HG03442 (cell line): ENCODE data around the gene NPFFR1.

Source experiments
- ATAC-seq: cut with Tn5 transposase; IDR thresholded peaks from one replicate; pipeline ENCODE4 v1.9.1; 2021; ENCODE audit warnings: mild to moderate bottlenecking, moderate library complexity; ENCODE audit not compliant: unreplicated experiment

The NPFFR1 gene

DNA sequence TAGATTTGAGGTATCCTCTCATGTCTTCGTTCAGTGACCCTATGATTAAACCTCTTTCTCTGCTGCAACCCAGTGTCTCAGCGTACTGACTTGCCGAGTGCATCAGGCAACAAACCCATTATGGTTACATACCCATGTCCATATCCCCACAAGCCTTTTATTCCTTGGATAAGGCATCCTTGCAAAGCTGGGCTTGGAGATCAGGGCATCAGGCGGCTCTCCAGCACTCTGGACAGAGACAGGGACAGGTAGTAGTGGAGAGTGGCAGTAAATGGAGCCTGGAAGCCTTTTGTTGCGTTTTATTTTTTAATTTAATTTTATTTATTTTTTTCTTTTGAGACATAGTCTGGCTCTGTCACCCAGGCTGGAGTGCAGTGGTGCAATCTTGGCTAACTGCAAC, 32.0 kb upstream of the NPFFR1 start:
- ATAC-seq = no peak

DNA sequence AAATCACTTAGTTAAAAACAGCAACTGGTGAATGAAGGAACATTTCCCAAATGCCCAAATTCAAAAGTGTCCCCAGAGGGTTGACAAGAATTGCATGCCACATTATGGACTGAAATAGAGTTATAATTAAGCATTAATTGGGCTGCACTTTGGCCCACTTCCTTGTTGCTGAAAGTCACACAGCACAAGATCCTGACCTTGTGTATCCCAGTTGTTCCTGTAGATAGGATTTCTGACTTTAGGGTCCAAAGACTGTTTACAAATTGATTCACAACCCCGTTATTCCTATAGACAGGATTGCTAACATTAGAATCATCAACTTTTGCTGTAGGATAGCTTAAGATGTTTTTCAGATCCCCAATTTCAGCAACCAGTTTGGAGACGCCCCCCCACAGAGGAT, 31.5 kb upstream of the NPFFR1 start:
- no peak for ATAC-seq

DNA sequence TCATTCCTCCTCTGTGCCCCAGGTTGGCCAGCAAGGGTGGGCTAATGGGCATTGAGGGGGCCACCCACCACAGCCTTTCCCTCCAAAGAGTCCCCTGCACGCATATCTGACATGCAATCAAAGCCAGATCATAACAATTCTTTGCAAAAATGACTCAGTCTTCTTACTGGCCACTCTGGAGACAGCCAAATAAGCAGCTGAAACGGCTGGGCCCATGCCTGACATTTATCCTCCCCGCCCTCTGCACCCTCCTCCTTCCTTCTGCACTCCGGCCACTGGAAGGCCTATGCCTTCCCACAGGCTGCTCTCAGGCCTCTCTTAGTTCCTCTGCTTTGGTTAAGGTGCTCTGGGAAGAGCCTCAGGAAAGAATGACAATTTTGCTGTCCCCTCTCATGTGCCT, 29.2 kb upstream of the NPFFR1 start:
- ATAC-seq = no peak

DNA sequence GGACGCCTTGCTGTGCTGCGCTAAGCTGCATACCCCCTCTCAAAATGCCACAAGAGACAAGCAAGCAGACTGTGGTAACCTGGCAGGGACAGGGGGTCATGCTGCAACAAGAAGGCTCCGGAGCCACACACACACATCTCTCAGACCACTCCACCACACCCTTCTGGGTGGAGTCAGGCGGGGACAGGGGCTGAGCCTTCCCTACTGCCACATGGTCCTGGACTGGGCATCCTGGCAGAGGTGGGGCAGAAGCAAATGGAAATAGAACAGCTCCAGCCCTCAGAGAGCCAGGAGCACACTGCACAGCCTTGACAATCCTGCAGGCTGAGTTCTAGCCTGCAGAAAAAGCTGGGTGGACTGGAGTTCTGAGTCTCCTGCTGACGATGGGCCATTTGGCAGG, 28.4 kb upstream of the NPFFR1 start:
- no peak for ATAC-seq

DNA sequence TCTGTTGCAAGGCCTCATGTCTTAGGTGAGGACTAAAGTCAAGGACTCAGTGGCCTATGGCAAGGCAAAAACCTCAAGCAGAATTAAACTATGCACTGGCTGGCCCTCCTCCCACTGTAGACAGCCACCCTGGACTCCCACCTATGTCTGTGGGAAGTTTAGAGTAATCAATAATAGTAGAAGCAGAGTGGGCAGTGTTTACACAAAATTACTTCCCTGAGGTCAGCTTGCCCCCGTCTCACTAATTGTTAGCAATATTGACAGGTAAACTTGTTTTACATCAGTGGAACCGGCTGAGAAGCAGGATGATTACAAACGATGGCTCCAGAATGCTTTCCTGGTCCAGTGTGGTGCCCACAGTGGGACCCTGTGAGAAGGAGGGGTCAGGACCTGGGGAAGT, 27.9 kb upstream of the NPFFR1 start:
- ATAC-seq = no peak

DNA sequence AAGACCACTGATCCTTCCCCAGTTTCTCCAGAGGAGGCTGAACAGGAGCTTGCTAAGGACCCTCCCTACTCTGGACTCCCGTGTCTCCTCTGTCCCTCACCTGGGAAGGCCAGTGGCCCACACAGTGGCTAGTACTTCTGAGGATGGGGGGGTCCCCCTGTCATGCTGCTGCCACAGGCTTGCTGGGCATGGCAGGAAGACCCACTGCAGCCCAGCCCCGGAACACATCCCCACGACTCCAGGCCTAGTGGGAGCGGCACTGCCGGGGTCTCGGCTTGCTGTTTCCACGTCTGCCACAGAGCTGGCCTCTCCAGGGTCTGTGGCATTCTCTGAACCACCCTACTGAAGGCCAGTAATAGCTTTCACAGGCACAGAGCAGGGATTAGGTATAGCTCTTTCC, 25.9 kb upstream of the NPFFR1 start:
- ATAC-seq = no peak

DNA sequence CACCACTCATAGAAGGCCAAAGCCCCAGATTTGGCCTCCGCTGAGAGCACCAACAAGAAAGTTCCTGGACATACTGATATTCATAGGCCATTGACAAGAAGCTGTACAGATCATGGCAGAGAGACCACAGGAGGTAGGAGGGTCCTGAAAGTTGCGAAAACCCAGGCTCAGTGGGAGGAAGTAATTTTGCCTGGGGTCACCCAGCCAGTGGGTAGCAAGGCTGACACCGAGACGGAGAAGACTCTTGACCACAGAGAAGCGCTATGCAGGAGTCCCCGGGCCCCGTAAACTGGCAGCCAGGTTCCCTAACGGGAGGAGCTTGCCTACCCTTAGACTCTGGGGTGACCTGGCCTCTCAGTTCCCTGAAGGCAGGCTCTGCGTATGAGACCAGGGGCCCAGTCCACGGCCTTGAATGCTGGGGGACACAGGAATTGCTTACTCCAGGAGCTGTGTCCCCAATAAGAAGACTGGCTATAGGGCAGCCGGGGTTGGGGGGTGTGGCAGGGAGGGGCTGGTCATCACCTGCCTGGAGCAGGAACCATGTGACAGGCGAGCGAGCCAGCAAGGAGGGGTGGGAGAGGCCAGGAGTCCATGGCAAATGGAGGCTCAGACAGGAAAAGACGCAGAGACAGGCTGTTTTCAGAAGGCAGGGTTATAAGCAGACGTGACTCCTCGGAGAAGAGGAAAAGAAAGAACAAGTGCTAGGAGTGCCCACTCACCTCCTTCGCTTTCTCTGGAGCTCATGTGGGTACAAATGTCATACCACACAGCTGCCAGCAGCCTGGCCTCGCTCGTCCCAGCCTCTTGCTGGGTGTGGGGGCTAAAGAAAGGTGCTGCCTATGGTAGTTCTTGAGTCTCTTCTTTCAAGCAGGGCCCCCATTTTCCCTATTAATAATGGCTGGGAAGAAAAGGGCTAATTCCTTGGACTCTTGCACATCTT, 24.6 kb upstream of the NPFFR1 start:
- ATAC-seq = no peak

DNA sequence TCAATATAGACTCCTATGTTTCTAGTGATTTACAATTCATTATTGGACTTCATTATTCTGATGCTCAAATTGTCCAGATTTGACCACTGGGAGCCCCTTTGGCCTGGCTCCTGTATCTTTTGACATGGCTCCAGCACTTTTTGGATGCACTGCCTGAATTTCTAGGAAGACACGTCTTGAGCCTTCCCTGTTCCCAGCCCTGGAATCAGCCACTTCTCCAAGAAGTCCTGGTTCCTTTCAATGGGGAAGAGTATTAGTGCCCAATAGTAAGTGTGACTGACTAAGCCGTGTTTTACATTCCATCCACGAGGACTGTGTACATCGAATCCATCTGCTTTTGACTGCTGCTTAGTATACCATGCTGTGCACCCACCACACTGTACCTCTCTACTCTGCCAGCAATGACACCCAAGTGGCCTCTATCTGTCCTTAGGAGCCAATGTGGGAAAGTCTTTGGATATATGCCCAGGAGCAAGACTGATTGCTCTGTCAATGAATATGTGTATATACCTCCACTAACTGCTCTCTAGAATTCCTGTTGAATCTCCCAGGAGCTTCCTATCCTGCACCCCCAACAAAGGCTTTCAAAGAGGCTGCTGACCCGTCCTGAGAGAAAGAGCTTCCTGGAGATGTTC, 23.2 kb upstream of the NPFFR1 start:
- no peak for ATAC-seq

DNA sequence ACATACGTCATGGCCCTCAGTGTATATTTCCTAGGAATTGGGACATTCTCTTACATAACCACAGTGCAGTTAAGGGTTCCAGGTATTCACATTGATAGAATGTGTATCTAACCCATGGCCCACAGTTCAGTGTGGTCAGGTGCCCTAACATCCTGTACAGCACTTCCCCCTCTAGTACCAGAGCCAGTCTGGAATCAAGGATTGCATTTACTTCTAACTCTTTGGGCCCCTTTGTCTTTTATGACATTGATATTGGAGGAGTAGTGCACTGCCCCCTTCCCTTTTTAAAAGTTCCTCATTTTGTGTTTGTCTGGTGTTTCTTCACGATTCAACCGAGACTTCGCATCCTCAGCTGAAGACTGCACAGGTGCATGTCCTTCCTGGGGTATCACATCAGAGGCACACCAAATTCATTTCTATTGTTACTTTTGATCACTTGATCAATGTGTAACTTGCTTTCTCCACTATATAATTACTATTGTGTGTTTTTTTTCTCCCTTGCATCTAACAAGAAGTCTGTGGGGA, 22.4 kb upstream of the NPFFR1 start:
- no peak for ATAC-seq

DNA sequence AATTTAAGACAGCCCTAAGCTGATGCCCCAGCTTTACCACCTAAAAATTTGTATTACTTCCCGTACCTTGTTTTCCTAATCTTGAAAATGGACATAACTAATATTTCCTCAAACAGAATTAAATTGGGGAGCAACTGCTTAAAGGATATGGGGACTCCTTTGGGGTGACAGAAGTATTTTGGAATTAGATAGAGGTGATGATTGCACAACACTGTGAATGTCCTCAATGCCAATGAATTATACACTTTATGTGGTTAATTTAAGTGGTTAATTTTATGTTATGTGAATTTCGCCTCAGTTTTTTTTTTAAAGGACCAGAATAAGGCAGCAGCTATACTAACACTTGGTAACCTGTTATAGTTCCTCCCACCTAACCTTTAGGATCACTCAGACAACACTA, 19.9 kb upstream of the NPFFR1 start:
- ATAC-seq = no peak

DNA sequence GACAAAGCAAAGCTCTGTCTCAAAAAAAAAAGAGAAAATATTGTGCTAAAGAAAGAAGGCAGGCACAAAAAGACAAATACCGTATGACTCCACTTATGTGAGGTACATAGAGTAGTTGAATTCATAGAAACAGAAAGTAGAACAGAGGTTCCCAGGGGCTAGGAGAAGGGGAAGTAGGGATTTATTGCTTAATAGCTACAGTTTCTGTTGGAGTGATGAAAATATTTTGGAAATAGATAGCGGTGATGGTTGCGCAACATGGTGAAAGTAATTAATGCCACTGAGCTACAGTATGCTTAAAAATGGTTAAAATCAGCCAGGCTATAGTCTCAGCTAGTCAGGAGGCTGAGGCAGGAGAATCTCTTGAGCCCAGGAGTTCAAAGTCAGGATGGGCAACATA, 18.5 kb upstream of the NPFFR1 start:
- no peak for ATAC-seq

DNA sequence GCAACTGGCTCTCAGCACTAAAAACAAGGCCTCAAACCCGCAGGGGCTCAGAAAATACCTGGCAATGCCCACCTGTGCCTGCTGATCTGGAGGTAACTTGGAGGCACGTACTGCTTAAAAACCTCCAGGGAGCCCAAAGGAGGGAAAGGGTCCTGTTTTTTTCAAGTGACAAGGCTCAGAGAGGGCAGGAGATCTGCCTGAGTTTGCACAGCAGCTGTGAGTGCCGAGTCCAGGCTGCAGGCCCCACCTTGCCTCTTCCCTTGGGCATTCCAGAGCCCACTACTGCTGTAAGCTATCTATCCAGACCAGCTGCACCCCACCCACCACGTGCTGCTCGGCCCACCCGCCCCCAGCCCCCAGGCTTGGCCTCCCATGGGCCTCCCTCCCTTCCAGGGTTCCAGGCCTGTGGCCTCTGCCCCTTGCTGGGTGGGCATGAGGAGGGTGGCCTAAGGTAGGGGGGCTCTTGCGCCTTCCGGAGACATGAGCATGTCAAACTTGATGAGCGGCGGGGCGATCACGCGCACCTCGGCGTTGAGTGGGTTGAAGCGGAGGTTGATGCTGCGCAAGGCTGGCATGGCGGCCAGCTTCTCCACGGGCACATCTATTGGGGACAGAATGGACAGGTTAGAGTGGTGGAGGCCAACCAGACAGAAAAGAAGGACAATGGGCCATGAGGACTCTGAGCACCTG, 17.2 kb upstream of the NPFFR1 start:
- no peak for ATAC-seq

DNA sequence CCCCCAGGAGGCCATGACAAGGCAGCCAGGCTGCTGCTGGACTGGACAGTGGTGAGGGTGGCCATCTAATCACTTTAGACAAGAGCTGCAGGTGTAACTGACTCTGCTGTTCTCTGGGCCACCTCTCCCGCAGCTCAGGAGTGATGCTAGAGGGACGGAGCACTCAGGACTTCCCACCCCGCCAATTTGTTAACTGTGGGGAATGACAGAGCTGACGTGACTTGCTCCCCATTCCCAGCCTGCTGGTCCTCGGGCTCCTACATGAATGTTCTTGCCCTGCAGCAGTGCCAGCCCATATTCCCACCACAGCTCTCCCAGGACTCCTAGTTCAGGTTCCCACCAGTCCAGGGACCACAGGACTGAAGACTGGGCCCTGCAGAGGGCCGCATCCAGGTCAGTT, 16.7 kb upstream of the NPFFR1 start:
- no peak for ATAC-seq

DNA sequence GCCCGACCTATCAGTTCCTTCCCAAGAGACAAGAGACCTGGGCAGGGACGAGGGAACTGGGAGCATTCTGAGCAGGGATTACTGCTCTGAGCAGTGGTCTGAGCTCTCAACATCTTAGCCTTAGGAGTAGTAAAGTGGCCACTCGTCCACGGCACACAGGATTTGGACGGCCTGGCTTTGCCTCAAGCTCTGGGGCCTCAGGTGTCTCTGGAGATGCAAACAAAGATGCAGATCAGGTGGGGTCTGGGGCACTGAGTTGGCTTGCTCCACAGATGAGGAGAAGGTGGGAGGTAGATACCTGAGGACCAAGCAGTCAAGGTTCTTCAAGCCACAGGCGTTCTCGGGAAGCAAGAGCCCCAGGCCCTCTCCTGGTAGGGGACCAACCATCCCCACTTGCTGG, 16.1 kb upstream of the NPFFR1 start:
- ATAC-seq = no peak

DNA sequence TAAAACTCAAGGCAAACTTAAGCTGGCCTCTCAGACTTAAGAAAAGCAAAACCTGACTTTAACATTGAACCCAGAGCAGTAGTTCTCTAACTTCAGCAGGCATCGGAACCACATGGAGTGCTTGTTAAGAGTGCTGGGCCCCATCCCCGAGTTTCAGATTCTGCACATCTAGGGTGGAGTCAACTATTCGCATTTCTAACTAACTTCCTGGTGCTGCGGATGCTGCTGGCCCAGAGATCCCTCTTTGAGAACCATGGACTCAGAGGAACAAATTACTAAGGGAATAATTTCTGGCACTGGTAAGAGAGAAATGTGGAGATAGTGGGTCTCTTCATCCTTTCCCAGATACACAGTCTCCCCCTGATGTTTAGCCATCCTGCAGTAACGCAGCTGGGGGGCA, 14.6 kb upstream of the NPFFR1 start:
- no peak for ATAC-seq

DNA sequence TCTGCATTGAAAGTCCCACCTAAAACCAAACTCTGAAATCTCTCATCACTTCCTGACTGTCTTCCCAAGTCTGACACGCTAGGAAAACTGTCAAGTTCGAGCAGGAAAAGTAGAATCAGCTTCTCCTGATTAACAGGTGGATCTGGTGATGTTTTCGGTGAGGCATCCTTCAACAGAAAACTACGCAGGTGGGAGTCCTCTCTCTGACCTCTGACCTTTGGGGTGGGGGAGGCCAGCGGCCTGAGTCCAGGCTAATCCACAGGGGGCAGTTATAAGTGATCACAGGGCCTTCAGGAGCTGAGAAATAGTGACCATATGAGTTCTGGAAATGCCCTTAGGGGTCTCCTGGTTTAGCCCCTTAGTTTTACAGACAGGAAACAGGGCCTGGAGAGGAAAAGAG, 13.4 kb upstream of the NPFFR1 start:
- ATAC-seq = no peak

DNA sequence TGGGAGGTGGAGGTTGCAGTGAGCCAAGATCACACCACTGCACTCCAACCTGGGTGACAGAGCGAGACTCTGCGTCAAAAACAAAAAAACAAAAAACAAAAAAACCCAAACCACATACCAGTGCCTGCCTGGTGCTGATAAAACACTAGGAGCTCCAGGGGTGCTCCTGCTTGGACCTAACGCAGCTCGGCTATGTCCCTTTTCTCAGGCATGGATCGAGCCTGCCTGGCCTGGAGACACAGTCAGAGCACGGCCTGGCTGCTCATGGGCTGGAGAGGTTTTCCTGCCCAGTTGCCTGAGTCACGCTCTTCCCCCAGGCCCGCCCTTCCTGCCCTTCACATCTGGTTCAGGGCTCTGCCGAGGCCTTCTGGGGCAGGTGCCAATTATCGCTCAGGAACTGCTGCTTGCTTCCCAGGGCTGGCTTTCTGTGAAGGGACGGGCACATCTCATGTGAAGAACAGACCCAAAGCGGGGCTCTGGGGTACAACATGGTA, 12.6 kb upstream of the NPFFR1 start:
- no peak for ATAC-seq

DNA sequence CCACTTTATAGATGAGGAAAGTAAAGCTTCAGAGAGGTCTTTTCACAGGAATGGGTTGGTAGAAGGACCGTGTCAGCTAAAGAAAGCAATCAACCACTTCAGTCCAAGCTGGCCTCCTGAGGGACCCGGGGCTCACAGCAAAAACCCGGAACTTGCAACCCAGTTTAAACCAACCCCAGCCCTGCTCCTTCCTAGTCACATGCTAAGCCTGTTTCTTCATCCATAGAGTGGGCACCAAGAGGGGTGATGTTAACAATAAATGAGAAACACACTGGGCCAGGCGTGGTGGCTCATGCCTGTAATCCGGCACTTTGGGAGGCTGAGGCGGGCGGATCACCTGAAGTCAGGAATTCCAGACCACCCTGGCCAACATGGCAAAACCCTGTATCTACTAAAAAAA, 12.1 kb upstream of the NPFFR1 start:
- no peak for ATAC-seq

DNA sequence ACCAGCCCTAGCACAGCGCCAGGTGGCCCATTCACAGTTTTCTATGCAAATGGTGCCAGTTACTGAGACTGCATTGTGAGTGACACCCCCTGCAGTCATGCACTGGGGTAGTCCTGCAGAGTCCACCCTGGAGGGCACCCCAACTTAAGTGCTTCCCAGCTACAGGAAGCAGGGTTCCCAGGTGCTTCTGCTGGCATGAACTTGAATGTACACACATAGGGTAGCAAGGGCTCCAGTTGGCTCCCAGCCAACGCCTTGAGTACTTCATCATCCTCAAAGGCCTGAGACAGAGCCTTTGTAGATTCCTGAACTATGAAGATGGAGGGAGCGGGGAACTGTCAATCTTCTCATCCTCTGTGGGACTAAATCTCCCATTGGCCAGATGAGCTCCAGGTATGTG, 11.5 kb upstream of the NPFFR1 start:
- ATAC-seq = no peak

DNA sequence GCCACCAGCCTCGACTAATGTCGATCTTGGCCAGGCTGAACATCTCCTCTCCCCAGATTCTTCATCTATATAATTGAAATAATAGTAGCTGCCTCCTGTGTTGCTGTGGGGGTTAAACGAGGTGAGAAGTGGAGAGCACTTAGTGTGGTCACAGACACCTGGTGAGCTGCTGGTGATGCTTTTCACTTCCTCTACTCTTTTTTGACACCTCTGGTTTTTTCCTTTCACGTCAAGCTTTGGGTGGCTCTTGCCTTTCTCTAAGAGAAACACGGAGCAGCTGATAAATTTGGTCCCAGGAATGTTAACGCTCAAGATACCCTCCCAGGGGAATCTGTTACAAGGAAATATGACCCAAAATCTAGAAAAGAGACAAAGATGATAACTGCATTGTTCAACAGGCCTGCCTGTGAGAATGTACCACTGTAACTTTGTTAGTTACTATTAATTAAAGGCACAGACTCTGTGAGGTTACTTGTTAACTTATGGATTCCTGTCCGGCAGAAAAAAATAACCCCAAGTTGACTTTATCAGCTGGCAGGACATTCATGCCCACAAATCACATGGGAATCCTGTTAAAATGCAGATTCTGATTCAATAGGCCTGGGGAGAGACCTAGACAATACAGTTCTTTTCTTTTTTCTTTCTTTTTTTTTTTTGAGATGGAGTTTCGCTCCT, 9.5 kb upstream of the NPFFR1 start:
- peak; percentile 46 for ATAC-seq

DNA sequence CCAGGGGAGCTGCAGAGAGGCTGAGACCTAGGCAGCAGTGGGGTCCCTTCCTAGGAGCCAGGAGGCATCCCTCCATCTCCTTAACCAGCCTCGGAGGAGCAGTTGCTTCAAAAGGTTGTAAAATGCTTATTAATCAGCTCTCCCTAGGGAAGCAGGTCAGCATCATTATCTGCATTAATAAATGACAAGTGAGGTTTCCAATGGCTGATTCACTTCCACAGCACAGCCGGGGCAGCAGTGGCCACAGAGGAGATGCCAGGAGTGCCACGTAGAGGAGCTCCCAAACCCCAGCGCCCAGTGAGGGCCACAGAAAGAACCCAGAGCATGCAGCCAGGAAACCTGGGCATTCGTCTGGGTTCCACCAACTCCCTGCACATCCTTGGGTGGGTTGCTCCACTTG, 8.2 kb upstream of the NPFFR1 start:
- no peak for ATAC-seq
